GM18907 (cell line): ENCODE results near the gene MT1A.
A peak's percentile ranks its signal among the peaks of the same experiment; 100 is the strongest.

Source experiments
- ATAC-seq: cut with Tn5 transposase; IDR thresholded peaks from one replicate; pipeline ENCODE4 v1.9.1; 2021; ENCODE audit warnings: mild to moderate bottlenecking, moderate library complexity; ENCODE audit not compliant: unreplicated experiment

Gene MT1A

GRCh38 chr16:56630134-56630533 lies 8.3 kb upstream of the MT1A start:
- peak; percentile 82 for ATAC-seq

- ATAC-seq, result no peak
Observed at GRCh38 chr16:56631197-56631596, 7.3 kb upstream of the MT1A start.

GRCh38 chr16:56631832-56632155 lies 6.7 kb upstream of the MT1A start:
- ATAC-seq, result no peak

GRCh38 chr16:56632156-56632847 lies 6.2 kb upstream of the MT1A start, which contains the start of gene MT1M:
Gene MT1M (plus strand): TSS chr16:56632659. CDS start chr16:56632732, 73 bp downstream.
- ATAC-seq, result no peak

GRCh38 chr16:56632848-56633365 lies 5.6 kb upstream of the MT1A start:
- no peak for ATAC-seq

GRCh38 chr16:56633535-56633934 lies 4.9 kb upstream of the MT1A start:
- ATAC-seq, result no peak

- no peak for ATAC-seq
Observed at GRCh38 chr16:56634715-56635440, 3.6 kb upstream of the MT1A start.

- ATAC-seq, result no peak
Observed at GRCh38 chr16:56635441-56635967, 3.0 kb upstream of the MT1A start.

GRCh38 chr16:56636616-56637413 lies 1.7 kb upstream of the MT1A start:
- ATAC-seq, result no peak

- no peak for ATAC-seq
Observed at GRCh38 chr16:56639045-56639444, 579 bp downstream of the MT1A start.

- ATAC-seq, result no peak
Observed at GRCh38 chr16:56640076-56640475, 1.6 kb downstream of the MT1A start.

- ATAC-seq, result no peak
Observed at GRCh38 chr16:56641166-56641565, 2.7 kb downstream of the MT1A start.

GRCh38 chr16:56643080-56643778 lies 4.8 kb downstream of the MT1A start:
- peak; percentile 77 for ATAC-seq

- ATAC-seq, result no peak
Observed at GRCh38 chr16:56643833-56644232, 5.4 kb downstream of the MT1A start.

- no peak for ATAC-seq
Observed at GRCh38 chr16:56645311-56645710, 6.8 kb downstream of the MT1A start.

GRCh38 chr16:56645838-56646237 lies 7.4 kb downstream of the MT1A start:
- ATAC-seq, result no peak

- ATAC-seq, result no peak
Observed at GRCh38 chr16:56647641-56648431, 9.4 kb downstream of the MT1A start.

GRCh38 chr16:56649271-56649670 lies 10.8 kb downstream of the MT1A start:
- no peak for ATAC-seq

- no peak for ATAC-seq
Observed at GRCh38 chr16:56649820-56650219, 11.4 kb downstream of the MT1A start.

- no peak for ATAC-seq
Observed at GRCh38 chr16:56651586-56651985, 13.1 kb downstream of the MT1A start, which contains the start of gene MT1B. Gene MT1B (plus strand): TSS chr16:56651886. CDS start chr16:56651954, 68 bp downstream.
